OCI-LY1 (cell line): ENCODE measurements around the gene MBD5.

Experiments used
- EZH2 ChIP-seq: fragments of 200-600 bp; sonication (generic), shearing (Covaris generic); IDR thresholded peaks from 2 replicates; pipeline ENCODE4 v1.8.0; 2017; ENCODE audit warnings: borderline replicate concordance, mixed run types, mild to moderate bottlenecking, antibody characterized with exemption, low read length, moderate library complexity, mixed read lengths
- TF ChIP-seq, protein P1 (sequence below): fragments of 200-600 bp; sonication (generic), shearing (Covaris generic); IDR thresholded peaks from 2 replicates; pipeline ENCODE4 v1.5.1; 2017; ENCODE audit warnings: mild to moderate bottlenecking, antibody characterized with exemption, low read length, moderate library complexity, mixed read lengths

DNA sequence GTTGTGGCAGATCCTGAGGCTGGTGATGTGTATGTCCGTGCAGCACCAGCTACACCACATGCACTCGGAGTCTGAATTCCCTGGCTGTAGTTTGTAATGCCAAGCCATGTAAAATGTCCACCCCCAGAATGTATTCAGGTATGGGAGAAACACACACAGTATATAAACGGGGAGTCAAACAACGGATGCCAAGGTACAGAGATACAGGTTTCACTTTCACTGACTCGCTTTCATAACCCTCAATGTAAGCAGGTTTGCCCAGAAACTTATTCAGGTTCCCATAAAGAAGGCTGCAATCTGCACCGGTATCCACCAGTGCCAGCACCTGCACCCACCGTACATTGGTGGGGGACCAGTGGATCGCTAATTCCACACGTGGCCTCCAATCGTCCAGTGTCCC lies 237.2 kb downstream of the MBD5 start:
- TF ChIP-seq, protein P1, sequence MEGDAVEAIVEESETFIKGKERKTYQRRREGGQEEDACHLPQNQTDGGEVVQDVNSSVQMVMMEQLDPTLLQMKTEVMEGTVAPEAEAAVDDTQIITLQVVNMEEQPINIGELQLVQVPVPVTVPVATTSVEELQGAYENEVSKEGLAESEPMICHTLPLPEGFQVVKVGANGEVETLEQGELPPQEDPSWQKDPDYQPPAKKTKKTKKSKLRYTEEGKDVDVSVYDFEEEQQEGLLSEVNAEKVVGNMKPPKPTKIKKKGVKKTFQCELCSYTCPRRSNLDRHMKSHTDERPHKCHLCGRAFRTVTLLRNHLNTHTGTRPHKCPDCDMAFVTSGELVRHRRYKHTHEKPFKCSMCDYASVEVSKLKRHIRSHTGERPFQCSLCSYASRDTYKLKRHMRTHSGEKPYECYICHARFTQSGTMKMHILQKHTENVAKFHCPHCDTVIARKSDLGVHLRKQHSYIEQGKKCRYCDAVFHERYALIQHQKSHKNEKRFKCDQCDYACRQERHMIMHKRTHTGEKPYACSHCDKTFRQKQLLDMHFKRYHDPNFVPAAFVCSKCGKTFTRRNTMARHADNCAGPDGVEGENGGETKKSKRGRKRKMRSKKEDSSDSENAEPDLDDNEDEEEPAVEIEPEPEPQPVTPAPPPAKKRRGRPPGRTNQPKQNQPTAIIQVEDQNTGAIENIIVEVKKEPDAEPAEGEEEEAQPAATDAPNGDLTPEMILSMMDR, result no peak
- TF ChIP-seq EZH2, result no peak
